Measurements from ENCODE around the gene RB1. TPM values are rescaled to one million over a fixed set of nuclear protein-coding genes. Genes with fewer than 3 reads are reported as not detected.

RB1 gene
- polyA plus RNA-seq, 1 donor from 2014 or later: 29.5 TPM

DNA sequence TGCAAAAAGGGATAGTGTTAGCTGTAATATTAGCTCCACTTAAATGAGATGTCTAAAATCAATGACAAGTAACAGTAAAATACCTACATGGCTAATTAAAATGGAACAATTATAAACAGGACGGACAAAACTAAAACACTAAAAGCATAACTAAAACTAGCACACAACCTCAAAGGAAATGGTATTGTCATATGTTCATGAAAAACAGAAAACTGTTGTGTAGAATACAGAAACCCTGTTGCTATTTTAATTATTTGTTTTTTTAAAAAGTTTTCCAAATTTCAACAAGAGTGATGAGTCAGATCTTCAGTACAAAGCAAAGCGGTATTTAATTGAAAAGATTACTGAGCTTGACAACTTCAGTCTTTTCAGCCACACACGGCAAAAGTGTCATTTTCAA is 225.2 kb downstream of the RB1 start:
- Histone ChIP-seq H3K9me2 (ENCODE audit: insufficient read depth, low read length) (no peaks in the 10 kb centered on the region), H3K4me3 (ENCODE audit: low read length) (no peak overlapping the region), H3K27ac (ENCODE audit: low read length) (no peak overlapping the region), H4K20me1 (ENCODE audit: insufficient read depth) (no peaks in the 10 kb centered on the region), H3K27me3 (ENCODE audit: insufficient read depth, low read depth, low read length) (no peaks in the 10 kb centered on the region), H3K79me2 (replicated peaks; ENCODE audit: insufficient read depth, low read length) (peaks cover 3% of the 10 kb centered on the region), H3K9ac (ENCODE audit: low read length) (no peak overlapping the region), H3K9me3 (ENCODE audit: low read length) (no peaks in the 10 kb centered on the region), H3K4me2 (ENCODE audit: low read length) (no peak overlapping the region), H2AFZ (ENCODE audit: low read depth, low read length) (no peak overlapping the region), H3K36me3 (ENCODE audit: insufficient read depth, low read length) (no peaks in the 10 kb centered on the region), H3F3A (ENCODE audit: insufficient read depth, low read length, poor library complexity, severe bottlenecking) (no peaks in the 10 kb centered on the region)
- TF ChIP-seq POLR2AphosphoS5 (IDR thresholded peaks at IDR 0.05): no peak
- TF ChIP-seq MXI1 (conservative IDR thresholded peaks at IDR 0.05; ENCODE audit: poor library complexity, severe bottlenecking): no peak
- no peak for TF ChIP-seq EZH2 (IDR thresholded peaks at IDR 0.05; ENCODE audit: borderline replicate concordance, insufficient read depth, low read length, poor library complexity, severe bottlenecking)
- TF ChIP-seq, protein P1, sequence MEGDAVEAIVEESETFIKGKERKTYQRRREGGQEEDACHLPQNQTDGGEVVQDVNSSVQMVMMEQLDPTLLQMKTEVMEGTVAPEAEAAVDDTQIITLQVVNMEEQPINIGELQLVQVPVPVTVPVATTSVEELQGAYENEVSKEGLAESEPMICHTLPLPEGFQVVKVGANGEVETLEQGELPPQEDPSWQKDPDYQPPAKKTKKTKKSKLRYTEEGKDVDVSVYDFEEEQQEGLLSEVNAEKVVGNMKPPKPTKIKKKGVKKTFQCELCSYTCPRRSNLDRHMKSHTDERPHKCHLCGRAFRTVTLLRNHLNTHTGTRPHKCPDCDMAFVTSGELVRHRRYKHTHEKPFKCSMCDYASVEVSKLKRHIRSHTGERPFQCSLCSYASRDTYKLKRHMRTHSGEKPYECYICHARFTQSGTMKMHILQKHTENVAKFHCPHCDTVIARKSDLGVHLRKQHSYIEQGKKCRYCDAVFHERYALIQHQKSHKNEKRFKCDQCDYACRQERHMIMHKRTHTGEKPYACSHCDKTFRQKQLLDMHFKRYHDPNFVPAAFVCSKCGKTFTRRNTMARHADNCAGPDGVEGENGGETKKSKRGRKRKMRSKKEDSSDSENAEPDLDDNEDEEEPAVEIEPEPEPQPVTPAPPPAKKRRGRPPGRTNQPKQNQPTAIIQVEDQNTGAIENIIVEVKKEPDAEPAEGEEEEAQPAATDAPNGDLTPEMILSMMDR (IDR thresholded peaks at IDR 0.05; ENCODE audit: poor library complexity, severe bottlenecking): no peak
- TF ChIP-seq TAF1 (IDR thresholded peaks at IDR 0.05; ENCODE audit: low read depth): no peak

DNA sequence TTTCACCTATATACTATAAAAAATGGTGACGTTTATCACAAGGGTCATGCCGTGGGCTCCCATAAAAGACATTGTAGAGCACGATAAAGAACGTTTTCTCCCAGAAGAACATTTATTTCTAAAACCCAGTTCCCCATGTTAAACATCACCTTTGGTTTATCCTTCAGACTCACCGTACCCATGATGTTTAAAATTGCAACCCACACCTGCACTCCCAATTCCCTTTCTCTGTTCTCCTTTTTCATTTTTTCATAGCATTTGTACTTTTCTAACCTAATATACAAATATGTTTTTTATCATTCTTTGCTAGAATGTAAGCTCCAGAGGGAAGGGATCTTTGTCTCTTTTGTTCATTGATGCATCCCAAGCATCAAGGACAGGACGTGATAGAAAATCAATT is 227.3 kb downstream of the RB1 start:
- TF ChIP-seq MXI1 (conservative IDR thresholded peaks at IDR 0.05; ENCODE audit: poor library complexity, severe bottlenecking) (no peak), POLR2AphosphoS5 (IDR thresholded peaks at IDR 0.05) (no peak), RAD21 (conservative IDR thresholded peaks at IDR 0.05) (no peak), EP300 (conservative IDR thresholded peaks at IDR 0.05; ENCODE audit: poor library complexity, severe bottlenecking) (no peak), SMC3 (conservative IDR thresholded peaks at IDR 0.05; ENCODE audit: poor library complexity) (no peak), EZH2 (IDR thresholded peaks at IDR 0.05; ENCODE audit: borderline replicate concordance, insufficient read depth, low read length, poor library complexity, severe bottlenecking) (no peak), TAF1 (IDR thresholded peaks at IDR 0.05; ENCODE audit: low read depth) (no peak)
- TF ChIP-seq, protein P1 (IDR thresholded peaks at IDR 0.05; ENCODE audit: poor library complexity, severe bottlenecking): no peak
- TF ChIP-seq, protein P2, sequence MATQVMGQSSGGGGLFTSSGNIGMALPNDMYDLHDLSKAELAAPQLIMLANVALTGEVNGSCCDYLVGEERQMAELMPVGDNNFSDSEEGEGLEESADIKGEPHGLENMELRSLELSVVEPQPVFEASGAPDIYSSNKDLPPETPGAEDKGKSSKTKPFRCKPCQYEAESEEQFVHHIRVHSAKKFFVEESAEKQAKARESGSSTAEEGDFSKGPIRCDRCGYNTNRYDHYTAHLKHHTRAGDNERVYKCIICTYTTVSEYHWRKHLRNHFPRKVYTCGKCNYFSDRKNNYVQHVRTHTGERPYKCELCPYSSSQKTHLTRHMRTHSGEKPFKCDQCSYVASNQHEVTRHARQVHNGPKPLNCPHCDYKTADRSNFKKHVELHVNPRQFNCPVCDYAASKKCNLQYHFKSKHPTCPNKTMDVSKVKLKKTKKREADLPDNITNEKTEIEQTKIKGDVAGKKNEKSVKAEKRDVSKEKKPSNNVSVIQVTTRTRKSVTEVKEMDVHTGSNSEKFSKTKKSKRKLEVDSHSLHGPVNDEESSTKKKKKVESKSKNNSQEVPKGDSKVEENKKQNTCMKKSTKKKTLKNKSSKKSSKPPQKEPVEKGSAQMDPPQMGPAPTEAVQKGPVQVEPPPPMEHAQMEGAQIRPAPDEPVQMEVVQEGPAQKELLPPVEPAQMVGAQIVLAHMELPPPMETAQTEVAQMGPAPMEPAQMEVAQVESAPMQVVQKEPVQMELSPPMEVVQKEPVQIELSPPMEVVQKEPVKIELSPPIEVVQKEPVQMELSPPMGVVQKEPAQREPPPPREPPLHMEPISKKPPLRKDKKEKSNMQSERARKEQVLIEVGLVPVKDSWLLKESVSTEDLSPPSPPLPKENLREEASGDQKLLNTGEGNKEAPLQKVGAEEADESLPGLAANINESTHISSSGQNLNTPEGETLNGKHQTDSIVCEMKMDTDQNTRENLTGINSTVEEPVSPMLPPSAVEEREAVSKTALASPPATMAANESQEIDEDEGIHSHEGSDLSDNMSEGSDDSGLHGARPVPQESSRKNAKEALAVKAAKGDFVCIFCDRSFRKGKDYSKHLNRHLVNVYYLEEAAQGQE (IDR thresholded peaks at IDR 0.05; ENCODE audit: borderline replicate concordance): no peak
- no peak overlapping the region for H3K4me3 ChIP-seq (ENCODE audit: low read length)
- no peaks in the 10 kb centered on the region for H3K9me3 ChIP-seq (ENCODE audit: low read length)
- H3K9me2 ChIP-seq (ENCODE audit: insufficient read depth, low read length): no peaks in the 10 kb centered on the region
- no peaks in the 10 kb centered on the region for H3K36me3 ChIP-seq (ENCODE audit: insufficient read depth, low read length)
- H3K27me3 ChIP-seq (ENCODE audit: insufficient read depth, low read depth, low read length): no peaks in the 10 kb centered on the region
- no peaks in the 10 kb centered on the region for H3K79me2 ChIP-seq (replicated peaks; ENCODE audit: insufficient read depth, low read length)
- H2AFZ ChIP-seq (ENCODE audit: low read depth, low read length): no peak overlapping the region
- no peak overlapping the region for H3K9ac ChIP-seq (ENCODE audit: low read length)
- no peaks in the 10 kb centered on the region for H3F3A ChIP-seq (ENCODE audit: insufficient read depth, low read length, poor library complexity, severe bottlenecking)
- no peak overlapping the region for H3K4me2 ChIP-seq (ENCODE audit: low read length)
- no peaks in the 10 kb centered on the region for H4K20me1 ChIP-seq (ENCODE audit: insufficient read depth)
- H3K27ac ChIP-seq (ENCODE audit: low read length): no peak overlapping the region

Small RNA genes lying within 50 kb of the gene (small RNA-seq; reads per million reads assigned to genes)
- 0 reads per million in 3 experiments for gene RF00017

Other genes starting within 250 kb of the RB1 start
- gene MED4, start 208.6 kb upstream of the RB1 start, polyA plus RNA-seq: 81.0 and 87.5 TPM in 2 replicates
- gene ITM2B, start 70.5 kb upstream of the RB1 start, polyA plus RNA-seq: 201 and 275 TPM in 2 replicates
- gene LPAR6, start 109.4 kb downstream of the RB1 start, polyA plus RNA-seq: not detected in 2 replicates
- 14.0 and 19.0 TPM in 2 replicates for gene RCBTB2, start 229.3 kb downstream of the RB1 start, polyA plus RNA-seq

All from neural cell (in vitro differentiated cells).